ENCODE measurements around the gene OR4M1.
"Not testable (repeated sequence)": the region's sequence is repeated elsewhere in the genome, so short reads cannot be mapped to it uniquely, and the experiment has no call there.

The OR4M1 gene

GRCh38 chr14:19773204-19773603 lies at the start of gene OR4M1:
Gene OR4M1 (plus strand): TSS chr14:19773504. CDS start chr14:19780323, 6,819 bp downstream.
- DNase-seq, result not testable (repeated sequence)

- no peak for DNase-seq
Measured at GRCh38 chr14:19729359-19729758, 43.9 kb upstream of the OR4M1 start.

- no peak for DNase-seq
Measured at GRCh38 chr14:19729763-19730162, 43.5 kb upstream of the OR4M1 start.

GRCh38 chr14:19733893-19734292 lies 39.4 kb upstream of the OR4M1 start:
- not testable (repeated sequence) for DNase-seq

- no peak for DNase-seq
Measured at GRCh38 chr14:19743256-19743655, 30.0 kb upstream of the OR4M1 start, which contains the start of gene OR4Q3. Gene OR4Q3 (plus strand): TSS chr14:19743571.

GRCh38 chr14:19752316-19752715 lies 21.0 kb upstream of the OR4M1 start:
- DNase-seq, result not testable (repeated sequence)

GRCh38 chr14:19754172-19754571 lies 19.1 kb upstream of the OR4M1 start:
- no peak for DNase-seq

GRCh38 chr14:19771491-19771890 lies 1.8 kb upstream of the OR4M1 start:
- DNase-seq, result not testable (repeated sequence)

DNA sequence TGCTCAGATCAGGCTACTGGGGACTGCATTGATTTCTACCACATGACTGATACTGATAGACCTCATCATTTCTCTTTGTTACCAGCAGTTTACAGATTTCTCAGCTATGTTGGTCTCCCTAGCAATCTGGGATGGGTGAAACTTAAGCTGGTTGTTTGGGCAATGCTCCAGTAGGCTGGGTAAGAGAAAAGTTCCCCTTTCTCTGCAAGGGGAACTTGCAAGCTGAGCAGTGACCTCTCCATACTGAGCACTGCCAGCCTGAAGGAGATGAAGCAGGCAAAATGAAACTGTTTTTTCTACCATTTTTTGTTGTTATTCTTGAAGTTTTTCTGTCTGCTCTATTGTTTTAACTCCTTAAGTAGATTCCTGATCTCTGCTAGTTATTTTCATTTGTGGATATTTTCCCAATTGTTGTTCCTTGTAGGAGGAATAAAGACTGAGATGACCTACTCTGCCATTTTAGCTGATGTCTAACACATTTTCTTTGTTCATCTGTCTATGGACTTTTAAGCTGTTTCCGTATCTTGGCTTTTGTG lies 1.3 kb upstream of the OR4M1 start:
- DNase-seq, result no peak

DNA sequence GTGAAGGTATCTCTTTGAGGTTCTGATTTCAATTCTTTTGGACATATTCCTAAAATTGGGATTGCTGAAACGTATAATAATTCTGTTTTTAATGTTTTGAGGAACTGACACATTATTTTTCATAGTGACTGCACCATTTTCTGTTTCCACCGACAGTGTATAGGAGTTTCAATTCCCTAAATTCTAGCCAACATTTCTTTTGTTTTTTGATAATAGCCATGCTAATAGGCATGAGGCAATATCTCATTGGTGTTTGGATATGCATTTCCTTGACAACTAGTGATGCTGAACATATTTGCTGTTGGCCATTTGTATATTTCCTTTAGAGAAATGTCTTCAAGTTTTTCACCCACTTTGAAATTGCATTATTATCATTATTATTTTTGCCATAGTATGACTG lies 850 bp upstream of the OR4M1 start:
- not testable (repeated sequence) for DNase-seq

GRCh38 chr14:19775587-19775986 lies 2.3 kb downstream of the OR4M1 start:
- DNase-seq, result no peak

DNA sequence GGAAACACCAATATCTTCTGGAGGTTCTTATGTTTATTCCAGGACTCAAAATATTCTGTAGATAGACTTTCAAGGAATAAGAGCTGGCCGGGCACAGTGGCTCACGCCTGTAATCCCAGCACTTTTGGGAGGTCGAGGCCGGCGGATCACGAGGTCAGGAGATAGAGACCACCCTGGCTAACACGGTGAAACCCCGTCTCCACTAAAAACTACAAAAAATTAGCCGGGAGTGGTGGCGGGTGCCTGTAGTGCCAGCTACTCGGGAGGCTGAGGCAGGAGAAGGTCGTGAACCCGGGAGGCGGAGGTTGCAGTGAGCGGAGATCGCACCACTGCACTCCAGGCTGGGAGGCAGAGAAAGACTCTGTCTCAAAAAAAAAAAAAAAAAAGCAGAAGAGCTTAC lies 12.5 kb downstream of the OR4M1 start:
- not testable (repeated sequence) for DNase-seq

DNA sequence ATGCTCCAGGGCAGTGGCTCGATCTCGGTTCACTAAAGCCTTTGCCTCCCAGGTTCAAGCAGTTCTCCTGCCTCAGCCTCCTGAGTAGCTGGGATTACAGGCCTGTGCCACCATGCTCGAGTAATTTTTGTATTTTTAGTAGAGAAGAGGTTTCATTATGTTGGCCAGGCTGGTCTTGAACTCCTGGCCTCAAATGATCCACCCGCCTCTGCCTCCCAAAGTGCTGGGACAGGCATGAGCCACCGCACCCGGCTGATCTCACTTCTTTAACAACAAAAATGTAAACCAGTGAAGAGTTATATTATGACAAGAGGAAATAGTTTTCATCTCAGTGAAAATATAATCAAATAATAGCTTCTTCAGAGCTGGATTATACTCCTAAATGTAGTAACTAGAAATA lies 14.0 kb downstream of the OR4M1 start:
- not testable (repeated sequence) for DNase-seq

GRCh38 chr14:19788150-19788549 lies 14.8 kb downstream of the OR4M1 start:
- DNase-seq, result not testable (repeated sequence)

DNA sequence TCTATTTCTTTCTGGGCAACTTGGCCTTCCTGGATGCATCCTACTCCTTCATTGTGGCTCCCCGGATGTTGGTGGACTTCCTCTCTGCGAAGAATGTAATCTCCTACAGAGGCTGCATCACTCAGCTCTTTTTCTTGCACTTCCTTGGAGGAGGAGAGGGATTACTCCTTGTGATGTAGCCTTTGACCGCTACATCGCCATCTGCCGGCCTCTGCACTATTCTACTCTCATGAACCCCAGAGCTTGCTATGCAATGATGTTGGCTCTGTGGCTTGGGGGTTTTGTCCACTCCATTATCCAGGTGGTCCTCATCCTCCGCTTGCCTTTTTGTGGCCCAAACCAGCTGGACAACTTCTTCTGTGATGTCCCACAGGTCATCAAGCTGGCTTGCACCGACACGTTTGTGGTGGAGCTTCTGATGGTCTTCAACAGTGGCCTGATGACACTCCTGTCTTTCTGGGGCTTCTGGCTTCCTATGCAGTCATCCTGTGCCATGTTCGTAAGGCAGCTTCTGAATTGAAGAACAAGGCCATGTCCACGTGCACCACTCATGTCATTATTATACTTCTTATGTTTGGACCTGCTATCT lies 23.3 kb downstream of the OR4M1 start:
- DNase-seq, result not testable (repeated sequence)

- DNase-seq, result no peak
Measured at GRCh38 chr14:19799880-19800279, 26.6 kb downstream of the OR4M1 start.

DNA sequence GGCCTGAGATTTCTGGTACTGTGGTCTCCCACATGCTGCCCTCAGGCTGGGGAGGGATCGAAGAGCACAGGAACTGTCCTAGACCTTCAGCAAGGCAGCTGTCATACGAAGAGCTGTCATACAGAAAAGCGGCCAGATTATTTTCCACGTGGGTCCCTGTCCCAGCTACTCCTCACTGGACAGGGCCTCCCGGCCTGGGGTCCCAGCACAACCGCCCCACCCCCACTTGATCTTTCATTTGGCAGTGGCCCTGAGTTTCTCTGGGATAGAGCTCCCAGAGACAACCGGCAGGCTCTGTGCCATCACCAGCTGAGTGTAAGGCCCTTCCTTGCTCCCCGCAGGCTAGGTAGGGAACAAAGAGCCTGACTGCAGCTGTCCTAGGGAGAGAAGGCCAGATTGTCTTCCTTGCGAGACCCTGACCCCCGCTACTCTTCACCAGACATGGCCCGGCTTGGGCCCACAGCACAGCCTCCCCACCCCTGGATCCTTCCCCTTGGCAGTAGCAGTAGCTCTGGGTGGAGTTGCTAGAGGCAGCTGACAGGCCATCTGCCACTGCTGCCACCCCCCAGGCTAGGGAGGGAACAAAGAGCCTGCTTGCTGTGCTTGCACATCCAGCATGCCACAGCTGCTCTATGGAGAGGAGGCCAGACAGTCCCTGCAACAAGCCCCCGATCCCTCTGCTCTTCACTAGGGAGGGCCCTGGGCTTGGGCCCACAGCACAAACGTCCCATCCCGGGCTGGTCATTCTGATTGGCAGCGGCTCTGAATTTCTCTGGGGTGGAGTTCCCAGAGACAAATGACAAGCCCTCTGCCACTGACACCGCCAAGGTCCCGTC lies 27.2 kb downstream of the OR4M1 start:
- DNase-seq, result no peak

DNA sequence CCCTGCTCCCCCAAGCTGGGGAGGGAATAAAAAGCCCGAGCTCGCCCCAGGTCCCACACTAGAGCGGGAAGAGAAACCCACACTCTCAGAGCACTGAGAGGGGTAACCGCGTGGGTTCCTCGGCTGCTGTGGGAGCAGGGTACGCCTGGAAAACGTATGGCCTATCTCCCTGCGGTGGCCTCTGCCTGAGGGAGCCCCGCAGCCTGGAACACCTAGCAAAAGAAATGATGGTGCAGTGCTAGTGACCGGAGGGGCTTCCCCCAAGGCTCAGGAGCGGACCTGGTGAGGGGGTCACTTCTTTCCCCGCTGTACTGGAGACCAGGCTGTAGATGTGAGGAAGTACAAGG lies 27.8 kb downstream of the OR4M1 start:
- DNase-seq, result no peak

DNA sequence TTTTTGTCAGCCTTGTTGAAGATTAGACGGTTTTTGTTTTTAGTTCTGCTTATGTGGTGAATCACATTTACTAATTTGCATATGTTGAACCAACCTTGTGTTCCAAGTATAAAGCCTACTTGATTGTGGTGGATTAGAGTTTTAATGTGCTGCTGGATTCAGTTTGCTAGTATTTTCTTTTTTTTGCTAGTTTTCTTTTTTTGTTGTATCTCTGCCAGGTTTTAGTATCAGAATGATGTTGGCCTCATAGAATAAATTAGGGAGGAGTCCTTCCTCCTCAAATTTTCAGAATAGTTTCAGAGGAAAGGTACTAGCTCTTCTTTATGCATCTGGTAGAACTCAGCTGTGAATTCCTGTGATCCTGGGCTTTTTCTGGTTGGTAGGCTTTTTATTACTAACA lies 30.2 kb downstream of the OR4M1 start, which contains the start of gene OR4N2:
OR4N2 (plus strand) TSS at position 301 of the 400 bp plus-strand sequence. CDS start 23,679 bp downstream, outside the sequence.
- DNase-seq, result not testable (repeated sequence)

DNA sequence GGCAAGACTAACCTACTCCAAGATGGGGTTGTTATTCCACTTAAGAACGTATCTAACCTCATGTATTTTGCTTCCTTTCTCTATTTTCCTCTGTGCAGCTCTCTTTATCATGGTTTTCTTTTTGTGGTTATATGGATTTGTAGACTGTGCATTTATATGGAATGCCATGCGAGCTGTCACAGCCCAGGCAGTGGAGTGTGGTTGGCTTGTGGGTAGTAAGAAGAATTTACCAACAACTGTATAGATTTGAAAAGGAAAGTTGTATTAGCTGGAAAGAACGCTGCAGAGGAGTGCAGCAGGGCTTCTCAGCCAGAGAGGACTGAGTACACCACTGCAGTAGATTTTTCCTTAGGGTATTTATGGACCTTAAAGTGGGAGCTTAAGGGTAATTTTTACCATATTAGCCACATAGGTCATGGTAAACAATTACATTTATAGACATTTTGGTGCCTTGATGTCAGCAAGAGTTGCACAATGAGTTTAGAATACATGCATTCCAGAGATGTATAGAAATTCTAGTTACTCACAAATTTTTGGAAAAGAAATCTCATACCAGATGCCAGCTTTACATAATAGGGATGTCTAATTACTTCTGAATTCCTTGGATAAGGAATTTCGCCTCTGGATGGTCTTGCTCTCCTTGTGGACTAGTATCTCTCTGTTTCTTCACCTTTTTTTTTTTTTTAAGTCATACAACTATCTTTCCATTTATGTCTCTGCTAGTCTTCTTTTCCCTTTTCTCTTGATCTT lies 40.0 kb downstream of the OR4M1 start:
- DNase-seq, result not testable (repeated sequence)

- not testable (repeated sequence) for DNase-seq
Measured at GRCh38 chr14:19819879-19820278, 46.6 kb downstream of the OR4M1 start.

GRCh38 chr14:19821016-19821415 lies 47.7 kb downstream of the OR4M1 start:
- DNase-seq, result not testable (repeated sequence)

GRCh38 chr14:19823178-19823577 lies 49.9 kb downstream of the OR4M1 start:
- no peak for DNase-seq
